G401.6 (cell line): ENCODE measurements around the gene TRRAP.
"Not testable (repeated sequence)": the region's sequence is repeated elsewhere in the genome, so short reads cannot be mapped to it uniquely, and the experiment has no call there.

Source experiments
- FAIRE-seq: peaks from 2 replicates; lab custom pipeline; 2012; peaks lifted over from hg19 to GRCh38; lab: Jason Lieb, UNC

Gene TRRAP

DNA sequence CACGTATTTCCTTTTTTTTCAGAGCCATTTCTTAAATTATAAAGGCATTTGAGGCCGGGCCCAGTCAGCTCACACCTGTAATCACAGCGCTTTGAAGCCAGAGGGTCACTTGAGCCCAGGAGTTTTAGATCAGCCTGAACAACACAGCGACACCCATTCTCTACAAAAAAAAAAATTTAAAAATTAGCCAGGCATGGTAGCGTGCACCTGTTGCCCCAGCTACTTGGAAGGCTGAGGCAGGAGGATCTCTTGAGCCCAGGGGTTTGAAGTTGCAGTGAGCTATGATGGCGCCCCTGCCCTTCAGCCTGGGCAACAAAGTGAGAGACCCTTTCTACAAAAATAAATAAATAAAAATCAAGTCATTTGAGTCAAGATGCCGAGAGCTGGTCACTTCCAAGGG, 11.6 kb upstream of the TRRAP start:
- FAIRE-seq, result no peak

DNA sequence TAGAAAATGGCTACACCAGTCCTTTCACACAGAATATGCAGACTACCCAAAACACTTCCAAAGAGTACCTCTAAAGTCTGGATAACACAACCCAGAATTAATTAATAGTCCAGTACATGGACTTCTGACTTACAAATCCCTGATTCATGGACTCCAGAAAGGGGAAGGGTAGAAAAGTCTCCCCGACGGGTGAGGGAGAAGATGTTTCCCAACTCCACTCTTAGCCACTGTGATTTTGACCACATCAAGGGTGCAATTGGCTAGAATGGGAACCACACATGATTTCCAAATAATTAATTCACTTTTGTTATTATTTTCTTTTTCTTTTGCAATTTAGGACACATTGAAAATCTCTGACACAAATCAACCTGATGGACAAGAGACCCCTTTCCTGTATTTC, 9.9 kb upstream of the TRRAP start:
- FAIRE-seq, result no peak

DNA sequence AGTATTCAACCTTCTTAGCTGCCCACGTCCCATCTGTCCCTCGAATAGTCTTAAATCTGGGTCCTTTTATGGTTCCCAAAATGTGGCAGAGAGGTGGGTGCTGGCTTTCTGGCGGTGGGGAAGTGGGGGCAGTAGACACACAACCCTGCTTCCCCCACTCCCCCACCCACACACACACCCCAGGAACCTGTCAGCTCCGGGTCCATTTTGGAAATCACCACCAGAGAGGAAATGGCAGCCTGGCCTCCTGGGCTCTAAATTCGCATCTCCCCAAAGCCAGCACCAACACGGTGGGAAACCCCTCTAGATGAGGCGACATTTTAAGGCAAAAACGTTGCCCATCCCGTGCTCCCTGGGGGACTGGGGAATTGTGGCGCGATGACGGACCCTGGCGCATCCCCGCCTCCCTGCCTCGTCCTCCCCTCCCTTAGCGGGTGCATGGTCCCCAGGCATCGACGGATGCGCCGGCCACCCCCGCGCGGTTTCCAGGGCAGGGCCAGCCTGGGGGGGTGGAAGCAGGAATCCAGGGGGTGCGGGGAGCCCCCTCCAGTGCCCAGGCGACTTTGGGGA, 9.2 kb upstream of the TRRAP start:
- FAIRE-seq, result no peak

DNA sequence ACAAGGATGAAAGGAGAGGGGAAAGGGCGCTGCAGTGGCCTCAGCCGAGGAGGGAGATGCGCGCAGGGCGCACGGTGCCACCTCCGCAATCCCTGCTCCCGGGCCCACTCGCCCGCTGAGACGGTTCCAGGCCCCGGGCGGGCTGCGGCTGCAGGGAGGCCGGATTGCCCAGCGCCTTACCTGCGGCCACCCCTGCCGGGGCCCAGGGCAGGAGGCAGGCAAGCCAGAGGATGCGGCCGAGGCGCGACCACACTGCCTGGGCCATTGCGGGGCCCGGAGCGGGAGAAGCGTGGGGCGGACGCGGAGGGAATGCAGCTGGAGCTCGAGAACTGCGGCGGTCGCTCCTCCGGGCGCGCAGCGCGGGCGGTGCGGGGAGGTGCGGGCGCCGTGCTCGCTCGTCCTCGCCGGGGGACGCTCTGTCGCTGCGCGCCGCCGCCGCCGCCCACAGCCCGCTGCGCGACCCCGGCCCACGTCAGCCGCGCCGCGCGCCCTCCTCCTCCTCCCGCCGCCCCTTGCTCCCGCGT, 8.7 kb upstream of the TRRAP start, which contains the start of gene TMEM130:
TSS of gene TMEM130 (minus strand) at position 418 of the 524 bp plus-strand sequence. CDS start at position 265, 153 bp downstream.
- FAIRE-seq, result no peak

DNA sequence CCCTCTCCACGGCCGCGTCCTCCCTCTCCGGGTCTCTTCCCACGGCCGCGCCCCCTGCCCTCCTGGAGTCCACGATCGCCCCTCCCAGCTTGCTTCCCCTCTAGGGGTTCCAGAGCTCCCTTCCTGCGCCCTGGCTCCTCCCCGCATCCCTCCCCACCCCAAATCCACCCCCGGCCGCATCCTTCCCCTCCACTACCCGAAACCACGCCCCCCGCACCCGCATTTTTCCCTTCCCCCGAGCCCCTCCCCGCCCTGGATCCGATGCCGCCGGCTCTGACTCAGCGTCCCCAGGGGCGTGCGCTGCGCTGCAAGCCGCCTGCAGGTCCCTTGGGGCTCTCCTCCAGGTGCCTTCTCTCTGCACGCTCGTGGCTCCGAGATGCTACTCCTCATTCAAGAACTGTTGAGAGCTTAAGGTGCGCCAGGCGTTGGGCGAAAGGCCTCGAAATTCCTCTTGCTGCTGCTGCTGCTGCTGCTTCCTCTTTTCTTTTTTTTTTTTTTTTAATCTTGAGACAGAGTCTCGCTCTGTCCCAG, 8.1 kb upstream of the TRRAP start:
- no peak for FAIRE-seq

DNA sequence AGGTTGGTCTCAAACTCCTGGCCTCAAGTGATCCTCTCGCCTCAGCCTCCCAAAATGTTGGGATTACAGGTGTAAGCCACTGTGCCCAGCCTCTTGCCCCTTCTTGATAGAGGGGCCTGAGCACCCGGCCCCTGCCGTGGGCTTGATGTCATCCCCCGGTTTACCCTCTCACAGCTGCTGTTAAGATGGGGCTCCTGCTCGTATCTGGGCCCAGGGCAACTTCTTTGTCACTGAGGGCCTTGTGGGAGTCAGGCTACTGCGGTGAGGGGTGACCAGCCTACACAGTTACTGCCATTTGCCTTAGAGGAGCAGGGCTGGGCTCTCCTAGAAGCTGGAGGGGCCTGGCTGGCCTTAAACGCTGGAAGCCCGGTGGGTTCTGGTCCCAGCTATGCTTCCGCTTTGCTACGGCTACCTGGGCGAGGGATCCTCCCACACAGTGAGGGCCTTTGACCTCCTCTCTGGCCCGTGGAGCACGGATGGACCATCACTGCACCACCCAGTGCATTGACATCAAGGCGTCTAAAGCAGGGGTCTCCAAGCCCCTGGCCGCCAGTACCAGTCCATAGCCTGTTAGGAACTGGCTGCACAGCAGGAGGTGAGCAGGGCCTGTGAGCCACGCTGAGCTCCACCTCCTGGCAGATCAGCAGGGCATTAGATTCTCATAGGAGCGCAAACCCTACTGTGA, 7.4 kb upstream of the TRRAP start:
- no peak for FAIRE-seq

DNA sequence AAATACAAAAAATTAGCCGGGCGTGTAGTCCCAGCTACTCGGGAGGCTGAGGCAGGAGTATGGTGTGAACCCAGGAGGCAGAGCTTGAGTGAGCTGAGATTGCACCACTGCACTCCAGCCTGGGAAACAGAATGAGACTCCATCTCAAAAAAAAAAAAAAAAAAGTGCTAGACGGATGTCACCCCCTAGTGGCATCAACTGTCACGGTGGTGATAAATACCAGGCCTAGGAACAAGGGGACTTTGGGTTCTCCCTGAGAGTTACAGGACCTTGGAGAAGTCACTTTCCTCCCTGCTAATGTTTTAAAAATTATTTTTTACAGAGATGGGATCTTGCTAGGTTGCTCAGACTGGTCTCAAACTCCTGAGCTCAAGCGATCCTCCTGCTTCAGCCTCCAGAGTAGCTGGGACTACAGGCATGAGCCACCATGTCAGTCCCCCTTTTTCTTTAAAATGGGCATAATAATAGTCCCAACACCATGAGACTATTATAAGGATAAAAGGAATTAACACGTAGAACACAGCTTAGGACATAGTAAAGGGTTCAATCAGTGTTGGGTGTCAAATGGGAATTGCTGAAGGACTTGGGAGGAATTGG, 5.9 kb upstream of the TRRAP start:
- FAIRE-seq, result no peak

DNA sequence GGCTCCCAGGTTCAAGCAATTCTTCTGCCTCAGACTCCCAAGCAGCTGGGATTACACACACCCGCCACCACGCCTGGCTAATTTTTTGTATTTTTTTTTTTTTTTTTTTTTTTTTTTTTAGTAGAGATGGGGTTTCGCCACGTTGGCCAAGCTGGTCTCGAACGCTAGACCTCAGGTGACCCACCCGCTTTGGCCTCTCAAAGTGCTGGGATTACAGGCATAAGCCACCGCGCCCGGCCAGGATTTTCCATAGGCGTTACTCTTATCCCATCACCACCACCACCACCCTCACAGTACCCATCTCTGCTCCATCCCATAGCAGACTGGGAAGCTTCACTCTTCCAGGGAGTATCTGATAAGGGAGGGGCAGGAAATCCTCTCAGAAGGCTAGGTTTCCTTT, 4.7 kb upstream of the TRRAP start:
- FAIRE-seq, result not testable (repeated sequence)

DNA sequence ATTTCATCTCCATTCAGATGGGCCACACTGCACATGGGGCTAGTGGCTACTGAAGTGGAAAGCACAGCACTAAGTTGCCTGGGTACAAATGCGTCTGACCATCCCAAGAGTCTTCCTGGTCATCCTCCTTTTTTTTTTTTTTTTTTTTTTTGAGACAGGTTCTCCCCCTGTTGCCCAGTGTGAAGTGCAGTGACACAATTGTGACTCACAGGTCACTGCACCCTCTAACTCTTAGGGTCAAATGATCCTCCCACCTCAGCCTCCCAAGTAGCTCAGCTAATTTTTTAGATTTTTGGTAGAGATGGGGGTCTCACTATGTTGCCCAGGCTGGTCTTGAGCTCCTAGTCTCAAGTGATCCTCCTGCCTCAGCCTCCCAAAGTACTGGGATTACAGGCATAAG, 3.4 kb upstream of the TRRAP start:
- no peak for FAIRE-seq

DNA sequence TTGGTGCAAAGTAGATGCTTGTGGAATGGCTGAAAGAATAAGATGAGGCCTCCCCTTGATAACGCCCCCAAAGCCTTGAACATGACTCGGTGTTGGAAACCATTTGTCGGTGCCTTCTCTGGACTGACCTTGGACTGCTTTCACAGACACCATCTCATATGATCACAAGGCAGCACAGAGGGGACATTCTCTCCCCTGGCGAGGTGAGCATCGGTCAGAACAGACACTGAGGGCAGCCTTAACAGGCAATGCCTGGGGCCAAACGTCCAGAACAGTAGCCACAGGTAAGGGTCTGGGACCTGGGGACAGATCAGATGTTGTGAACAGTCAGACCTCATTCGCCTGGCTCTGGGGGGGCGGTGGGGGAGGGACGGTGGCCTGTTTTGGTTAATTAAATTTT, 2.8 kb upstream of the TRRAP start:
- FAIRE-seq, result no peak

DNA sequence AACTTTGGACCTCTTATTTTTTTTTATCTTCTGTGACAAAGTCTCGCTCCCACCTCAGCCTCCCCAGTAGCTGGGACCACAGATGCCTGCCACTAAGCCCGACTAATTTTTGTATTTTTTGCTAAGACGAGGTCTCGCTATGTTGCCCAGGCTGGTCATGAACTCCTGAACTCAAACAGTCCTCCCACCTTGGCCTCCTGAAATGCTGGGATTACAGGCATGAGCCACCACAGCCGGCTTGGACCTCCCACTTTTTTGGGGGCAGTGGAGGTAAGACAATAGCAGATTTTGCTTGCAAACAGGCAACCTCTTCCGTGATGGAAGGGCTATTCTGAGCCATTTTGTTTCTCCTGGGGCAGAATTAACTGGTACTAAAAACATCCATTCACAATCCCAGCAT, 1.2 kb upstream of the TRRAP start:
- FAIRE-seq, result no peak

DNA sequence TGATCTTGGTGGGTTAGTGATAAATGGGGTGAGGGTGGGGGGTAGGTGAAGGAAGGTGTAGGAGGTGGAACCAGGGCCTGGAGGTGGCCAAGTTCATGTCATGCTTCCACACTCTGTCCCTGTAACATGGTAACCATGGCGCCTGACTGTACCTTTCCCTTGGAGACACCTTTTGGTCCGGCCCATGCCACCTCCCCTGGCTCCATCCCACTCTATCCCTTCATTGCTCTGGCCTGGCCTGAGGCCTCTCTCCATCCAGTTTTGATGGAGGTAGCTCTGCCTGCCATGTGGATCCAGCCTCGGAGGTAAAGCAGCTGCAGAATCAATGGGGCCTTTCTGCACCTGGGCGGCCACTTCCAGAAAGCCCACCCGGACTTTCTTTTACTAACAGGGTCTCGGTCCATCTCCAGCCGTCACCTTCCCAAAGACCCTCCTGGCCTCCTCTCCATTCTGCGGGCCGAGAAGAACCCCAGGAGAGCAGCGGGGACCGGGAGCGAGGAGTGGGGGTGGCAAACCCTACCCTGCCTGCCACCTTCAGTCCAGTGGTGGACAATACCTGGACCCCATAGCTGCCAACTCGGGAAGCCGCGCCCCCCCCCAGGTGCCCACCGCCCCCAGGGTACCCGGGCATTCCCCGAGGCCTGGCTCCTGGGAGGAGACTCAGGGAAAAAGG, 504 bp upstream of the TRRAP start:
- FAIRE-seq, result no peak

DNA sequence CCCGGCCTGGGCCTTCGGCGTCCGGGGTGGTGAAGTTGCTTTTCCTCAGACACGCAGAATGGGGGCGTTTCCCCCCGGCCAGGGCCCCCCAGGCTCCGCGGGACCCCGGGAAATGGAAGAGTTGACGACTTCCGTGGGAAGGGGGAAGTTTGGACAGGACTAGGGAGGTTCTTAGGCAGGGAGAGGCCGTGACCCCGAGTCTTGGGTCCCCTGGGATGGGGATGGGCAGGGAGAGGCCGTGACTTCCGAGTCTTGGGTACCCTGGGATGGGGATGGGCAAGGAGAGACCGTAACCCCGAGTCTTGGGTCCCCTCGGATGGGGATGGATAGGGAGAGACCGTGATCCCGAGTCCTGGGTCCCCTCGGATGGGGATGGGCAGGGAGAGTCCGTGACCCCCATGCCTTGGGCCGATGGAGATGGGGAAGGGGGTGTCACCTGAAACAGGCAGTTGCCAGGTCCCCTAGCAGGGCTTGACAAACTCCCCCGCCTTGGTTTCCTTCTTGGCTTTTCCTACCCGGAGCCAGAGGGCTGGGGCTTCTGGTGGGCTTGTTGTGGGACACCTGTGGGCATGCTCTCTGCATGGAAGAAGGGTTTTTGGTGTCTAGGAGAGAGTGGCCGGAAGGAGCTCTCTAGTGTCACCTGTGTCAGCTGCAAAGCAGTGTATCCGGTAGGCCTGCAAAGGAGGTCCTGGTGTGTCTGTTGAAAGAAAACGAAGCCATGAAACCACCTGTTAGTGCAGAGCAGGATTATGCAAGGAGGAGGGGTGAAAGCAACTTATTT, 1.1 kb downstream of the TRRAP start:
- FAIRE-seq, result no peak

DNA sequence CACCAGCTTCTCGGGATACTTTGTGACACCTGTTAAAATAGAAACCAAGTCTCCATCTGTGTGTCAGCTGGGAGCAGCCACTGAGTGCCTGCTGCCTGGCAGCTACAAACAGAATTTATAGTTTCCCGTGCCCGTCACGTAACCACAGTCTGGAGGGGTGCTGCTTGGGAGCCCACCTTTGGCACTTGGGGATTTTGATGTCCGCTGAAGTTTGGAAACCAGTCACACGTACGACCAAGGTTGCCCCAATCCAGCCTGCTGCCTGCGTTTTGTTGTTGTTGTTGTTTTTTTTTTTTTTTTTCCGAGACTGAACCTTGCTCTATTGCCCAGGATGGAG, 1.6 kb downstream of the TRRAP start:
- FAIRE-seq, result no peak

DNA sequence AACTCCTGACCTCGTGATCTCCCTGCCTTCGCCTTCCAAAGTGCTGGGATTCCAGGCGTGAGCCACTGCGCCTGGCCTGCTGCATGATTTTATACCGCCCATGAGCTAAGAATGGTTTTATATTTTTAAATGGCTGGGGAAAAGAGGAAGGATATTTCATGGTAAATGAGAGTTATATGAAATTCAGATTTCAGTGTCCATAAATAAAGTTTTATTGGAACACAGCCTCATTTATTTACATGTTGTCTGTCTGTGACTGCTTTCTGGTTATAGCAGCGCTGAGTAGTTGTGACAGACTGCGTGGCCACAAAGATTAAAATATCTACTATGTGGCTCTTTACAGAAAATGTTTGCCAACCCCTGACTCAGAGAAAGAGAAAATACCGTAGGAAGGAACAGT, 2.2 kb downstream of the TRRAP start:
- no peak for FAIRE-seq

DNA sequence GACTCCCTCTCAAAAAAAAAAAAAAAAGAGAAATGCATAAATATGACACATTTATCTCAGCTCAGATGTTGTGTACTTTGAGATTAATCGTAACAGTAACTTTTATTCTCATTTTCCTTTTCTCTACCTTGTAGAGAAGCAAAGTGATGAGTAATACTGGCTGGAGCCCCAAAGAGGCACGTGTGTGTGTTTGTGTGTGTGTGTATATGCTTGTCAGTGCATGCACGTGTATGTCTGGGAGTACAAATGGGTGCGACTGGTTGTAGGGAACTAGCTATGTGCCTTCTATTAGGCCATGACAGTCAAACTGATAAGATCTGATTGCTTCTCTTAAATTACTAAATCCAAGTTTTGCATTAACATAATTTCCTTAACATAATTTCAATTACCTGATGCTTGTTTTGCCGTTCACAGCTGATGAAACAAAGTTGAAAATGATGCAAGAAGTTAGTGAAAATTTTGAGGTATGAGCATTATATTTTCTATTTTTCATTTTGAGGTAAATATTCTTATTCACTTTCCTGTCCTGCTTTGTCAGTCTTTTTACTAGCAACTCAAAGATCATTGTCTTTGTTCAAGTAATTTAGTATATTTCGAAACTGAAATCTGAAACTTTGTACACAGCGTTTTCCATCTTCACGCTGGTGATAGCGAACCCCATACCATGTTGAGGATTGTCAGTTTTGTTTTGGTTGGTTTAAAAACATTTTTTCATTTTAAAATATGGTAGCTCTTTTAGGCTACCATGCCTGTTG, 3.4 kb downstream of the TRRAP start:
- no peak for FAIRE-seq

DNA sequence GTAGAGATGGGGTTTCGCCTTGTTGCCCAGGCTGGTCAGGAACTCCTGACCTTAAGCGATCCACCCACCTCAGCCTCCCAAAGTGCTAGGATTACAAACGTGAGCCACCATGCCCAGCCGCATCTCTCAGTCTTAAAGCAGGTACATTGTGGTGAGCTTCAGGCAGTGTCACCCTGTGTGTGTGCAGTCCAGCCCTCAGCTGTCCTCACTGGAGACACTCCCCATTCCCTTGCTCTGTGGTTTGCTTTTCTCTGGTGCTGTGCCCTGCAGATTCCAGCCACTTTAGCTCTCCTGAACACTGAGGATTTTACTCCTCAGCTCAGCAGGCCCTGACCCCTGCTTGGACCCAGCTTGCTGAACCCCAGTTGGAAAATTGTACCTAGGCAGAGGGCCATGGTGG, 6.1 kb downstream of the TRRAP start:
- FAIRE-seq, result no peak

DNA sequence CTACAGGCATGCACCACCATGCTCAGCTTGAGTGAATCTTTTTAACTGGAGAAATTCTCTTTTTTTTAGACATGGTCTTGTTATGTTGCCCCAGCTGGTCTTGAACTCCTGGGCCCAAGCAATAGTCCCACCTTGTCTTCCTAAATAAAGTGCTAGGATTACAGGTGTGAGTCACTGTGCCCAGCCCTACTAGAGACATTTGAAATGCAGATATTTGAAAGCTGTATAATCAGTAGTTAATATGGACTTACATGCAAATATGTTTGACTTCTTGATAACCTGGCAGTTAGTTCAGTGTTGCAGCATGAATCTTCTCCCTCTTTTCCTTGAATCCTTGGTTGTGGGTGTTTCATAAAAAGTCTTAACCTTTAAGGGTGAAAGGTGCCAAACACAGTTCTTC, 8.7 kb downstream of the TRRAP start:
- FAIRE-seq, result no peak

DNA sequence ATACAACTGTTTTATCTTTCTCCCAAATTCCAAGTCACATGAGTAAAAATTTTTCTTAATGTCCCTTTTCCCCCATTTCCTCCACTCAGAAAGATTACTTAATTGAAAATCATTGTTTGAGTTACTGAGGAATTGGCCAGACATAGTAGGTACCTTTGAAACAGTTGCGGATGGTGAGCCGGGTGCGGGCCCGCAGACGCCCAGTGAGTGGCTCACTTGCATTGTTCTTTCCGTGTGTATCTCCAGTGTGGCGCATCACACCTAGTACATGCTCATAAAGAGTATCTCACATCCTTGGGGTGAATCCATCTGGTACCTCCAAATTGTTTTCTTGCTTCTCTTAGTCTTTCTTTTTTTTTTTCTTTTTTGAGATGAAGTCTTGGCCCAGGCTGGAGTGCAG, 14.3 kb downstream of the TRRAP start:
- FAIRE-seq, result no peak

DNA sequence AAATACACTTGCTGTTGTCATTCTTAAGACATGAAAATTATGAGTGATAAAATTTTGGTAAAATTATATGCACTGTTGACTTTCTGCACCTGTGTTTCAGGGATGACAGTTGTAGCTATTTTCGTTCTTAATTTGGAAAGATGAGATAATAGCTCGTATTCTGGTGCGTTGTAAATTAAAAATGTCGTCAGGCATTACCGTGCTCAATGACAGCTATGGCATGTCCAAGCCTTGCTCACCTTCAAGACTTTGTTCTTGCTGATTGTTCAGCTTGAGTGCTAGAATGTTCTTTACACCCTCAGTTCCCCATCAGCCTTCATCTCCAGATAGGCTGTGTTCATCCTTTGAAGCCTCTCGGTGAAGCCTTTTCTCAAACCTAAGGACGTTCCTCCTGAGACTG, 21.5 kb downstream of the TRRAP start:
- FAIRE-seq, result no peak

DNA sequence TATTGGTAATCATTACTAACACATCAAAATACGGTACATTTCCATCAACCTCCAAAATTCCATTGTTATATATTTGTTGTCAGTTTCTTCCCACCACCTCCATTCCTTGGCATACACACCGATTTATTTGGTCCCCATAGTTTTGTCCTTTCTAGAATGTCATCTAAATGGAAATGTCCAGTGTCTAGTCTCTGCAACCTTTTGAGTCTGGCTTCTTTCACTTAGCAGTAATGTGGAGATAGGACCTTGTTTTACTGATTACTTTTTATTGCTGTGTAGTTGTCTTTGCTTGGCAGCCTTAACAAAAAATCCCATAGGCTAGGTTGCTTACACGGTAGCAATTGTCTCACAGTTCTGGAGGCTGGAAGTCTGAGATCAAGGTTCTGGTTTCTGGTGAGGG, 22.5 kb downstream of the TRRAP start:
- FAIRE-seq, result no peak

DNA sequence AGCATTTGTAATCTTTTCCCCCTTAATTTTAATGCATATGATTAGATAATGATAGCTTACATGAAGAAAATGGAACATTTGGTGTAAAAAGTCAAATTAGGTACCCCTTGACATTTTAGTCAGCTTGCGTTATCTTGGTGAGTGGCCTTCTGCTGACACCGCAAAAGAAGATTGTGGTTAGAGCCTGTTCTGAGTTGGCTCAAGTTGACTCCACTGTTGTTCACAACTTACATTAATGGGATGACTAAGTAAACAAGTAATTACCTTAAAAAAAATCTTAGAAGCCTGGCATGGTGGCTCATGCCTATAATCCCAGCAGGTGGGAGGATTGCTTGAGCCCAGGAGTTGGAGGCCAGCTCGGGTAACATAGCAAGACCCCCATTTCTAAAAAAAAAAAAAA, 24.2 kb downstream of the TRRAP start:
- no peak for FAIRE-seq
